BJ (cell line): Measurements from ENCODE around the gene TNFRSF13B. TPM values are rescaled to one million over a fixed set of nuclear protein-coding genes. Genes with fewer than 3 reads are reported as not detected.
A peak's percentile ranks its signal among the peaks of the same experiment; 100 is the strongest.
"Not testable (repeated sequence)": the region's sequence is repeated elsewhere in the genome, so short reads cannot be mapped to it uniquely, and the experiment has no call there.

Experiments
- CTCF ChIA-PET: fragments of 350-600 bp; formaldehyde crosslinking; extraction: SDS; loops from one replicate; lab custom pipeline; 2021; ENCODE audit warnings: antibody characterized with exemption, inconsistent platforms; lab: Yijun Ruan, JAX
- POLR2A ChIA-PET: fragments of 300-600 bp; sonication (Branson Sonifier 250); formaldehyde crosslinking; extraction: SDS; loops from one replicate; lab custom pipeline; 2021; ENCODE audit warnings: antibody characterized with exemption; lab: Charles Lee
- DNase-seq: peaks from one replicate; pipeline ENCODE4 v3.0.0-alpha.2; 2011; ENCODE audit warnings: low read depth
- H3K27me3 ChIP-seq: 2 replicates; pipeline ENCODE4 v1.6.0; 2011; ENCODE audit warnings: low read length; ENCODE audit not compliant: control insufficient read depth, insufficient read depth
- H3K36me3 ChIP-seq: 2 replicates; pipeline ENCODE4 v1.5.1; 2011; ENCODE audit warnings: low read length; ENCODE audit not compliant: control insufficient read depth, insufficient read depth
- H3K4me3 ChIP-seq: 2 replicates; pipeline ENCODE4 v1.5.1; 2011; ENCODE audit warnings: low read depth, mild to moderate bottlenecking, control low read depth, low read length
- polyA plus RNA-seq: library from polyadenylated mRNA; depleted of rRNA; stranded (reverse); fragments of >200 nt; gene quantifications from 2 replicates; pipeline ENCODE4 v1.2.3, GENCODE V29; 2011
- TF ChIP-seq, protein P1 (sequence below): IDR thresholded peaks from 2 replicates; pipeline ENCODE4 v1.5.1; 2011; ENCODE audit warnings: low read depth, mild to moderate bottlenecking, control low read depth, inconsistent platforms, low read length, moderate library complexity; ENCODE audit not compliant: insufficient read depth

The TNFRSF13B gene
- polyA plus RNA-seq, 1 experiment, result not detected

DNA sequence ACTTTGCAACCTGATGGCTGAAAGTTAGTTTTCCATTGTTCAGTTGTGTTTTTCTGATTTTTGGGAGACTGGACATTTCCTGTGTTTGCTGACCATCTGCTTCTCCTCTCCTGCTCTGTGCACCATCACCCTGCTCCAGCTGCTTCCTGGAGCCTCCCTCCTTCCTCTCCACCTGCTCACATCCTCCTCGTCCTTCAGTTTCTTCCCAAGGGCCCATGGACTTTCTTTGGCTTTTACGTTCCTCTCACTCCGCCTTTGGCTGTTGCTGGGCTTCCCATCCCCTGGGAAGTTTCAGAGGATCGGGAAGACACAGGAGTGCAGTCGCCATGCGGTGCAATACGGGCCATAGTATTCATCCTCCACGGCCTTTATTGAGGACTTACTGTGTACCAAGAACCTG is 61.6 kb downstream of the TNFRSF13B start:
- no peak for DNase-seq
- ChIA-PET CTCF (interaction anchor here (0.9 kb wide), 1 partner anchor 262 kb away, joined by 3 read pairs; no protein-coding TSS in a partner anchor), POLR2A (no interaction called here)
- H3K4me3 ChIP-seq, result no peak overlapping the region
- TF ChIP-seq, protein P1, sequence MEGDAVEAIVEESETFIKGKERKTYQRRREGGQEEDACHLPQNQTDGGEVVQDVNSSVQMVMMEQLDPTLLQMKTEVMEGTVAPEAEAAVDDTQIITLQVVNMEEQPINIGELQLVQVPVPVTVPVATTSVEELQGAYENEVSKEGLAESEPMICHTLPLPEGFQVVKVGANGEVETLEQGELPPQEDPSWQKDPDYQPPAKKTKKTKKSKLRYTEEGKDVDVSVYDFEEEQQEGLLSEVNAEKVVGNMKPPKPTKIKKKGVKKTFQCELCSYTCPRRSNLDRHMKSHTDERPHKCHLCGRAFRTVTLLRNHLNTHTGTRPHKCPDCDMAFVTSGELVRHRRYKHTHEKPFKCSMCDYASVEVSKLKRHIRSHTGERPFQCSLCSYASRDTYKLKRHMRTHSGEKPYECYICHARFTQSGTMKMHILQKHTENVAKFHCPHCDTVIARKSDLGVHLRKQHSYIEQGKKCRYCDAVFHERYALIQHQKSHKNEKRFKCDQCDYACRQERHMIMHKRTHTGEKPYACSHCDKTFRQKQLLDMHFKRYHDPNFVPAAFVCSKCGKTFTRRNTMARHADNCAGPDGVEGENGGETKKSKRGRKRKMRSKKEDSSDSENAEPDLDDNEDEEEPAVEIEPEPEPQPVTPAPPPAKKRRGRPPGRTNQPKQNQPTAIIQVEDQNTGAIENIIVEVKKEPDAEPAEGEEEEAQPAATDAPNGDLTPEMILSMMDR, result no peak
- H3K27me3 ChIP-seq, result peaks cover 18% of the 10 kb centered on the region
- no peaks in the 10 kb centered on the region for H3K36me3 ChIP-seq

DNA sequence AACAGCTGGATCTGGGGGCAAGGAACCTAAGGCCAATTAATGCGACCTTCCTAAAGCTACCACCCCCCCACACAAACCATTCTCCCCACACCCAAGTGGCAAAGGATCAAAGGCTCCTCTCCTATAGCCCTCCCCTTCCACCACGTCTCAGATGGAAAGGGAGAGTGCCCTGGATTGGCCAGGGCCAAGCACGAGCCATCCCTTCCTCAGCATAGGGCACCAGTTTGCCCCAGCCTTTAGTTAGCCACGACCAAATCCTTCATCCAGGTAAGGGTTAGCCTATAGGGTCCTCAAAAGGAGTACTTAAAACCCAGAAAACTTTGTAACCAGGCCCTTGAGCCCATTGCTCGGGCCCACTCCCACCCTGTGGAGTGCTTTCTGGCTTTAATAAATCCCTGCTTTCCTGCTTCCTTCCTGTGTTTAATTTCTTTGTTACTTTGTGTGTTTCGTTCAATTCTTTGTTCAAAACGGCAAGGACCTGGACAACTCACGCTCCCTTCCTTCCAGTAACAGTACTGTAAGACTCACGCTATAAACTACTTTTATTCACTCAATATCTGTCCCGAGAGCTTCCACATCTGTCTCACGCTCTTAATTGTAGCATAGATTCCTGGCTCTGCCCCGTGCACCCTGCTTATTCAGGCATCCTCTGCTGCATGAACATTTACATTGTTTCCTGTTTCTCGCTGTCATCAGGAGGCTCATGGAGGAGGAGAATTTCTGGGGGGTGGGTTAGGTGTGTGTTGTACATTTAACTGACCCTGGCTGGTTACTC is 62.3 kb downstream of the TNFRSF13B start:
- Histone ChIP-seq H3K4me3 (no peak overlapping the region), H3K36me3 (no peaks in the 10 kb centered on the region), H3K27me3 (peaks cover 18% of the 10 kb centered on the region)
- no peak for DNase-seq
- TF ChIP-seq, protein P1, result no peak
- ChIA-PET POLR2A (no interaction called here), CTCF (interaction anchor here (0.9 kb wide), 1 partner anchor 261 kb away, joined by 3 read pairs; no protein-coding TSS in a partner anchor)

DNA sequence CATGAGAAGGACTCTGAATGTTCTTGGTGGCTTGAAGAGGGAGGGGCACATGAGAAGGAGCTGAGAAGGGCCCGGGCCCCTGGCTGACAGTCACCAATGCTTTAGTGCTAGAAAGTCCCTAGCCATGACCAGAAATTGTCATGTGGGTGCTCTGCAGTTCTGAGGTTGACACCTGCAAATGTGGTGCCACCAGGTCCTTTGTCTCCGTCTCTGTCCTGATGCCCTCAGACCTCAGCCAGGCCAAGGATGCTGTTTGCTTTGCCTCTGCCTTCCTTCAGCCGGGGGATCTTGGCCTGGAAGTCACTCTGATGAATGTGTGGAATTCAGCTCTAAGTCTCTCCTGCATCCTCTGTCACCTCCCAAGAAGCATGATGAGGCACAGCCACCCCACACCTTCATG is 63.6 kb downstream of the TNFRSF13B start:
- Histone ChIP-seq H3K27me3 (peaks cover 16% of the 10 kb centered on the region), H3K36me3 (no peaks in the 10 kb centered on the region), H3K4me3 (no peak overlapping the region)
- TF ChIP-seq, protein P1, result no peak
- ChIA-PET POLR2A (no interaction called here), CTCF (interaction anchor here (1.4 kb wide), 1 partner anchor 78 kb away, joined by 3 read pairs; no protein-coding TSS in a partner anchor)
- DNase-seq, result no peak

DNA sequence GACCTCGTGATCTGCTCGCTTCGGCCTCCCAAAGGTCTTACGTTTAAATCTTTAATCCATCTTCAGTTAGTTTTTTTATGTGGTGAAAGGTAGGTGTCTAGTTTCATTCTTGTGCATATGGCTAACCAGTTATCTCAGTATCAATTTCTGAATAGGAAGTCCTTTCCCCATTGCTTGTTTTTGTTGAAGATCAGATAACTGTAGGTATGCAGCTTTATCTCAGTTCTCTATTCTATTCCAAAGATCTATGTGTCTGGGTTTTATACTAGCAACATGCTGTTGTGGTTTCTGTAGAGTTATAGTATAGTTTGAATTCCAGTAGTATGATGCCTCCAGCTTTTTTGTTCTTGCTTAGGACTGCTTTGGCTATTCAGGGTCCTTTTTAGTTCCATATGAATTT is 65.2 kb downstream of the TNFRSF13B start:
- TF ChIP-seq, protein P1, result no peak
- peaks cover 19% of the 10 kb centered on the region for H3K27me3 ChIP-seq
- POLR2A ChIA-PET, result no interaction called here
- no peak for DNase-seq
- H3K4me3 ChIP-seq, result no peak overlapping the region
- no peaks in the 10 kb centered on the region for H3K36me3 ChIP-seq
- CTCF ChIA-PET, result interaction anchor here (1.1 kb wide), 1 partner anchor 20 kb away, joined by 3 read pairs; no protein-coding TSS in a partner anchor

DNA sequence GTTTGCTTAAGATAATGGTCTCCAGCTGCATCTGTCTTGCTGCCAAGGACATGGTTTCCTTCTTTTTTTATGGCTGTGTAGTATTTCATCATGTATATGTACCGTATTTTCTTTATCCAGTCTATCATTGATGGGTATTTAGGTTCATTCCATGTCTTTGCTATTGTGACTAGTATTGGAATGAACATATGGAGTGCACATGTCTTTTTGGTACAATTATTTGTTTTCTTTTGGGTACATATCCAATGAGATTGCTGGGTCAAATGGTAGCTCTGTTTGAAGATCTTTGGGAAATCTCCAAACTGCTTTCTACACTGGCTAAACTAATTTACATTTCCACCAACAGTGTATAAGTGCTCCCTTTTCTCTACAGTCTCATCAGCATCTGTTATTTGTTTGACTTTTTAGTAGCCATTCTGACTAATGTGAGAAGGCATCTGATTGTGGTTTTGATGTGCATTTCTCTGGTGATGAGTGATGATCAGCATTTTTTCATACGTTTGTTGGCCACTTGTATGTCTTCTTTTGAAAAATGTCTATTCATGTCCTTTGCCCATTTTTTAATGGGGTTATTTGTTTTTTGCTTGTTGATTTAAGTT is 66.2 kb downstream of the TNFRSF13B start:
- Histone ChIP-seq H3K27me3 (peaks cover 19% of the 10 kb centered on the region), H3K4me3 (no peak overlapping the region), H3K36me3 (no peaks in the 10 kb centered on the region)
- TF ChIP-seq, protein P1, result no peak
- peak; percentile 86 for DNase-seq
- POLR2A ChIA-PET, result no interaction called here
- CTCF ChIA-PET, result interaction anchor here (0.6 to 1.0 kb wide), 2 partner anchors 8 to 1014 kb away, joined by 3 read pairs; no protein-coding TSS in a partner anchor

DNA sequence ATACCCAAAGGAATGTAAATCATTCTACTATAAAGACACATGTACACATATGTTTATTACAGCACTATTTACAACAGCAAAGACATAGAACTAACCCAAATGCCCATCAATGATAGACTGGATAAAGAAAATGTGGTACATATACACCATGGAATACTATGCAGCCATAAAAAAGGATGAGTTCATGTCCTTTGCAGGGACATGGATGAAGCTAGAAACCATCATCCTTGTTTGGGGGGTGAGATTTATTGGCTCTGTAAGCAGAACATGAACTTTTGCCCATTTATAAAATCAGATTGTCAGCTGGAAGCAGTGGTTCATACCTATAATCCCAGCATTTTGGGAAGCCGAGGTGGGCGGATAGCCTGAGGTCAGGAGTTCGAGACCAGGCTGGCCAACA is 68.8 kb downstream of the TNFRSF13B start:
- POLR2A ChIA-PET, CTCF ChIA-PET, H3K4me3 ChIP-seq, DNase-seq, H3K36me3 ChIP-seq: not testable (repeated sequence)
- H3K27me3 ChIP-seq, result peaks cover 12% of the 10 kb centered on the region
